Upper lobe of right lung (tissue), 1 donor: ENCODE measurements around the gene TMC3. TPM values are rescaled to one million over a fixed set of nuclear protein-coding genes. Genes with fewer than 3 reads are reported as not detected.

ENCODE experiments used
- ATAC-seq: fragments of 200-7000 bp; cut with Tn5 transposase; one replicate; pipeline ENCODE4 v1.9.1; 2020; ENCODE audit warnings: mild to moderate bottlenecking, moderate library complexity
- DNase-seq: peaks from one replicate; pipeline ENCODE4 v3.0.0-alpha.2; 2020
- H3K27ac ChIP-seq: fragments of 200-600 bp; one replicate; pipeline ENCODE4 v1.8.0; 2022
- H3K27me3 ChIP-seq: fragments of 200-600 bp; one replicate; pipeline ENCODE4 v1.8.0; 2022; ENCODE audit warnings: mild to moderate bottlenecking
- H3K36me3 ChIP-seq: fragments of 200-600 bp; one replicate; pipeline ENCODE4 v1.8.0; 2022
- H3K4me1 ChIP-seq: fragments of 200-600 bp; one replicate; pipeline ENCODE4 v1.8.0; 2022
- H3K4me3 ChIP-seq: fragments of 200-600 bp; one replicate; pipeline ENCODE4 v1.8.0; 2022; ENCODE audit warnings: mild to moderate bottlenecking
- H3K9me3 ChIP-seq: fragments of 200-600 bp; one replicate; pipeline ENCODE4 v1.8.0; 2022
- intact Hi-C: fragments of 100-400 bp; cut with DNase I; formaldehyde crosslinking; loops from one replicate; pipeline ENCODE4 v1.11.0; 2022
- total RNA-seq: library from RNA; stranded (reverse); fragmentation: NEBNext Ultra II Directional; extraction: Animal tissue kit (Norgen Biotek cat#: 25700); gene quantifications from one replicate; pipeline ENCODE4 v1.2.1, GENCODE V29; 2021
- TF ChIP-seq, protein P1 (sequence below): fragments of 200-600 bp; IDR thresholded peaks from one replicate; pipeline ENCODE4 v1.8.0; 2022; ENCODE audit warnings: antibody characterized with exemption
- donor health status: DM: no; HTN: yes; CAD: no; lungs with severe emphysema.

The TMC3 gene
- total RNA-seq, 1 donor from 2014 or later: not detected

DNA sequence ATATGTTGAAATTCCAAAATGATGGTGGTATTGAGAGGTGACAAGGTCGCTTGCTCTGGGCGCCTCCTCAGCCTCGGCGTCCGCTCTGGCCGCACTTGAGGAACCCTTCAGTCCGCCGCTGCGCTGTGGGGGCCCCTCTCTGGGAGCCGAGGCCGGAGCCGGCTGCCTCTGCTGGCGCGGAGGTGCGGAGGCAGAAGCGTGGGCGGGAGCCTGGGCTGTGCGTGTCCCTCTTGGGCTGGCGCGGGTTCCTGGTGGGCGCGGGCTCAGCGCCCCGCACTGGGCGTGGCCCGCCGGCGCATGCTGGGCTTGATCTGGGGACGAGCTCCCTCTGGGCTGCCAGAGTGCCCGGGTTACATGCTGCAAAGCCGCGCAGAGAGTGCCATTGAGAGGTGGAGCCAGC lies 39.8 kb upstream of the TMC3 start:
- no peaks in the 10 kb centered on the region for H3K9me3 ChIP-seq
- no peak overlapping the region for H3K27ac ChIP-seq
- TF ChIP-seq, protein P1, sequence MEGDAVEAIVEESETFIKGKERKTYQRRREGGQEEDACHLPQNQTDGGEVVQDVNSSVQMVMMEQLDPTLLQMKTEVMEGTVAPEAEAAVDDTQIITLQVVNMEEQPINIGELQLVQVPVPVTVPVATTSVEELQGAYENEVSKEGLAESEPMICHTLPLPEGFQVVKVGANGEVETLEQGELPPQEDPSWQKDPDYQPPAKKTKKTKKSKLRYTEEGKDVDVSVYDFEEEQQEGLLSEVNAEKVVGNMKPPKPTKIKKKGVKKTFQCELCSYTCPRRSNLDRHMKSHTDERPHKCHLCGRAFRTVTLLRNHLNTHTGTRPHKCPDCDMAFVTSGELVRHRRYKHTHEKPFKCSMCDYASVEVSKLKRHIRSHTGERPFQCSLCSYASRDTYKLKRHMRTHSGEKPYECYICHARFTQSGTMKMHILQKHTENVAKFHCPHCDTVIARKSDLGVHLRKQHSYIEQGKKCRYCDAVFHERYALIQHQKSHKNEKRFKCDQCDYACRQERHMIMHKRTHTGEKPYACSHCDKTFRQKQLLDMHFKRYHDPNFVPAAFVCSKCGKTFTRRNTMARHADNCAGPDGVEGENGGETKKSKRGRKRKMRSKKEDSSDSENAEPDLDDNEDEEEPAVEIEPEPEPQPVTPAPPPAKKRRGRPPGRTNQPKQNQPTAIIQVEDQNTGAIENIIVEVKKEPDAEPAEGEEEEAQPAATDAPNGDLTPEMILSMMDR: no peak
- H3K36me3 ChIP-seq: no peaks in the 10 kb centered on the region
- H3K27me3 ChIP-seq: peaks cover 10% of the 10 kb centered on the region
- ATAC-seq (no peak), DNase-seq (no peak)
- intact Hi-C loops: no loop called here
- H3K4me1 ChIP-seq: peaks cover 7% of the 10 kb centered on the region
- no peak overlapping the region for H3K4me3 ChIP-seq

DNA sequence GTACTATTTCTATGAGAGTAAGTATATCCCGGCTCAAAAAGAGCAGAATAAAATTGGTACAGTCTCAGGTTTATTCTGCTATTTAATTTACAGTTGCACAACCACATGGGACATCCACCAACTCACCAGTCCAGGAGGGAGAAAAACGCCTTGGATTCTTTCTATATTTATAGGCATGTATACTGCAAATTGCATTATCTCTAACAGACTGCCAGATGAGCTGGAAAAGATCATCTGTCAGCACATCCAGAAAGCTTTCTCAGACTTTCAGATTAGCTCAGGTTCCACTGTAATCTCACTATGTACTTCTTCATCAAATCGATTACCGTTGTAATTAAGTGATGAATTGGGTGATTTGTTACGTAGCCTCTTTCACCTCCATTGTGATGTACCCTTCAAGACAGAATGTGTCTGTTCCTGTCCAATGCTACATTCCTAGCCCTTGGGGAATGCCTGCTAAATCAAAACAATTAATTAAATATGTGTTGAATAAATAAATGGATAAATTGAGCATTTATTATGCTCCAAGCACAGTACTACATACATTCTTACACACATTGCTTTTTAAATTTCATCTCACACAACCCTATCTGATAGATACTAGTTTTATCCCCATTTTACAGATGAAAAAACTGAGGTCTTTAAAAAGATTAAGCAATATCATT lies 38.1 kb upstream of the TMC3 start:
- TF ChIP-seq, protein P1: no peak
- H3K4me3 ChIP-seq: no peak overlapping the region
- DNase-seq: no peak
- peaks cover 7% of the 10 kb centered on the region for H3K4me1 ChIP-seq
- no peak overlapping the region for H3K27ac ChIP-seq
- no peaks in the 10 kb centered on the region for H3K36me3 ChIP-seq
- H3K9me3 ChIP-seq: no peaks in the 10 kb centered on the region
- no peak for ATAC-seq
- intact Hi-C loops: no loop called here
- H3K27me3 ChIP-seq: peaks cover 10% of the 10 kb centered on the region

DNA sequence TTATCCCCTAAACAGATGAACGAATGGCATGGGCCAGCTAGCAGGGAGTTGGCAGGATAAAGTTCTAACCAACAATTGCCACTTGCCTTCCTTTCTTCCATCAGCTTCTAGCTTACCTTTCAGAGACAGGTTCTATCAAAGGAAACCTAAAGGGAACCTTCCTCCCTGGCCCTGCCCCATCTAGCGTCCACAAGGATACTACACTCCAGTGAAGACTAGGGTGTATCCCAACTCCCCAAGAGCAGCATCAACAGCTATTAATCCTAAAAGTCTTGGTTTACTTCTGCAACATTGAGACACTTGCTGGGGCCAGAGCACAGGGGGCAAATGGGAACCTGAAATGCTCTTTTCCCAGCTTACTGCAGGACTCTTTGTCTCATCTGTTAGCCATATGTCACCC lies 37.0 kb upstream of the TMC3 start:
- H3K4me1 ChIP-seq: peaks cover 7% of the 10 kb centered on the region
- no peaks in the 10 kb centered on the region for H3K36me3 ChIP-seq
- ATAC-seq (no peak), DNase-seq (no peak)
- H3K9me3 ChIP-seq: no peaks in the 10 kb centered on the region
- TF ChIP-seq, protein P1: no peak
- no peak overlapping the region for H3K27ac ChIP-seq
- H3K27me3 ChIP-seq: peaks cover 10% of the 10 kb centered on the region
- intact Hi-C loops: no loop called here
- no peak overlapping the region for H3K4me3 ChIP-seq

DNA sequence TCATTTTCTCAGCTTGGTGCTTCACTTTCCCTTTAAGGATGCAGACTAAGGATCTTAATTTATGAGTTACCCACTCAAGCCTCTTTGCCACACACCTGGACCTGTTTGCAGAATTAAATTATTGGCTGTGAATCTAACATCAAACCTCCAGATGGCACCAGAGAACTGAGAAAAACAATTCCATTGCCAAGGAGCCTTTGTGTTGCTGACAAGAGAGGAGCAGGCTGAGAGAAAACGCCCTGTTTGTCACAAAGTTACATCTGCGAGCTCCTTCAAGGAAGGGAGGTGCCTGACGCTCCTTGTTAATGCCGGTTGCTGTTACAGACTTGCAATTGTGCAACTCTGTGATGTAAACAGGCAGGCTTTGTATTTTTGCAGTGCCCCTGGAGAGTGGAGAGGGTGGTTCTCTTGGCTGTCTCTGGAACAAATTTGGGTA lies 36.3 kb upstream of the TMC3 start:
- peak; percentile 77 for ATAC-seq
- TF ChIP-seq, protein P1: peak; percentile 42

DNA sequence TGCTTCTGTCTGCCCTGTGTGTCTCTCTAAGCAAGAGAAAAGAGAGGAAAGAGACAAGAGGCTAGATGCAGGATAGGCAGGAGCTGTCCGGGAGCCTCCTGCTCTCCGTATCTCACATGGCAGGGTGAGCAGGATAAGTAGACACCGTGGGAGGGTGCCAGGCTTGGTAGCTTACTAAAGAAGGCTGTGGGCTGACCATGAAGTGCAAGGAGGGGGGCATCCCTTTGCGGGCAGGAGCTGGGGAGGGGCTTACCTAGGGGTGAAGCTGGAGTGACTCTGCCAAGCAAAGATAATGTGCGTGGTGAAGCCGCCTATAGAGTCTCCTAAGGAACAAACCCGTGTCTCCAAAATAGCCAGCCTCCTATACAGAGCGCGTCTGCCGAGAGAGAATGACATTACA lies 33.7 kb upstream of the TMC3 start:
- peaks cover 4% of the 10 kb centered on the region for H3K27me3 ChIP-seq
- H3K4me1 ChIP-seq: peaks cover 7% of the 10 kb centered on the region
- DNase-seq (no peak), ATAC-seq (peak; percentile 37)
- intact Hi-C loops: no loop called here
- H3K36me3 ChIP-seq: no peaks in the 10 kb centered on the region
- H3K27ac ChIP-seq: no peak overlapping the region
- H3K4me3 ChIP-seq: no peak overlapping the region
- no peaks in the 10 kb centered on the region for H3K9me3 ChIP-seq
- TF ChIP-seq, protein P1: no peak

More for the DNA sequence above, 36.3 kb upstream of the TMC3 start:
- intact Hi-C loops: no loop called here
- peaks cover 7% of the 10 kb centered on the region for H3K4me1 ChIP-seq
- DNase-seq: no peak
- no peaks in the 10 kb centered on the region for H3K36me3 ChIP-seq
- peaks cover 10% of the 10 kb centered on the region for H3K27me3 ChIP-seq
- H3K27ac ChIP-seq: no peak overlapping the region
- H3K4me3 ChIP-seq: no peak overlapping the region
- no peaks in the 10 kb centered on the region for H3K9me3 ChIP-seq
